Suprapubic skin (tissue), 2 donors: ENCODE data around the gene CHST11.

Experiments used
- EP300 ChIP-seq: sonication (generic); formaldehyde crosslinking; IDR thresholded peaks from one replicate; pipeline ENCODE4 v1.6.1; 2017; ENCODE audit warnings: antibody characterized with exemption
- POLR2A ChIP-seq, 2 donors: fragments of 450-650 bp; IDR thresholded peaks; one replicate each; pipeline ENCODE4 v1.6.1; 2017; ENCODE audit warnings: antibody characterized with exemption in 2 of 2, mild to moderate bottlenecking in 2 of 2, moderate library complexity in 2 of 2

DNA sequence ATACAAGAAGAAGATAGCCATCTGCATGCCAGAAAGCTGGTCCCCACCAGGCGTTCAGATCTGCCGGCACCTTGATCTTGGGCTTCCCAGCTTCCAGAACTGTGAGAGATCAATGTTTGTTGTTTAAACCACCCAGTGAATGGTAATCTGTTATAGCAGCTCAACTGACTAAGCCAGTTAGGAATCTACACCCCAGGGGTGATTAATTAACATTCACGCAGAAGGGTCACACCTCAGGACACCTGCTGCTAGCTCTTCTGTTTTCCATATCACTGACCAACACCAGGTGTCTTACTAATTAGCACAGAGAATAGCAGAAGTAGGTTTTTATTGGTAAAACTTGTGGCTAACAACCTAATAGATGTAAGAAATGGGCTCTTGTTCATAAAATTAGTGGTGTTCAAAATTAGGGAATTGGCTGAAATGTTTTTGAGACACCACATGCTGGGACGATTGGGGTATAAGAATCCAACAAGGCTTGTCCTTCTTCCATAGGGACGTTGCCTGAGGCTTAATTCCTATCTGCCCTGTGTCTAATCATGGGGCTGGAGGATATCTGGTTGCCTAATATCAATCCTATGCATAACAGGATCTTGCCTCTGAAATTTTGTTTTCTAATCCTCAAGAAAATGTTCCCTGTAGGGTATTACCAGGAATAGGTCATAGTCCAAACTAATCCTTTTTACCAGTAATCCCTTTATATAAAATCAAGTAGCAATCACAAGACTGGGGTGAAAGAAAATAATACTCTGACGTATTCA, 42.0 kb upstream of the CHST11 start:
- TF ChIP-seq EP300, result no peak
- TF ChIP-seq POLR2A (IDR thresholded peaks at IDR 0.05), result no peak
